HG03025 (cell line): ENCODE measurements around the gene HGS.
"Not testable (repeated sequence)": the region's sequence is repeated elsewhere in the genome, so short reads cannot be mapped to it uniquely, and the experiment has no call there.

Experiments
- ATAC-seq: cut with Tn5 transposase; IDR thresholded peaks from one replicate; pipeline ENCODE4 v1.9.1; 2021; ENCODE audit warnings: mild to moderate bottlenecking, moderate library complexity; ENCODE audit not compliant: unreplicated experiment, low FRiP score

HGS gene

DNA sequence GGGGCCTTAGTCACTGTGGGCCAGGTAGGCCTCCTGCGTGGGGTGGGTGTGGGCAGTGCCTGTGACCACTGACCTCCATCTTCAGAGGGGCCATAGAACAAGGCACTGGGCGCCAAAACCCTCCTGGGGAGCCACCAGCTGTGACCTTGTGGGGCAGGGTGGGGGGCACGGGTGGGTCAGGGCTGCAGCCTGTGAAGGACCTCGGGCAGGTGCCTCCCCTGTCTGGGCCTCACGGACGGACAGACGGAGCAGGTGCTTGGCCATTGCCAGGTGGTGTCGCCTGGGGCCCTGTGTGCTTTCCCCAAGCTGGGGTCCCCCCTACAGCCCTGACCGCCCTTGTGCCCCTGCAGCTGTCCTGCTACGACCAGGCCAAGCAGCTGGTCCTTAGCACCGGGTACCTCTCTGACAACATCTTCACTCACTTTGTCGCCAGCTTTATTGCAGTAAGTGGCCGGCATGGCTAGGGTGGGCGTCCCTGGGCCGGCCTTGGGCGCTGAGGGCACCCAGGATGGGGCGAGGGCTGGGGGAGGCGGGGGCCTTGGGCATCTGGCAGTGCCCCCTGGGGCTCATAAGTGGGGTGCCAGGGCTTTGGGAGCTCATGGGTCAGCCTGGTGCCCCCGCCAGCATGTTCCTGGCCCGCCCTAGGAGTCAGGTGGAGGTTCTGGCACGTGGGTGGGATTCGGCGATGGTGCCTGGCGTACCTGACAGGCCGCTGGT lies 33.4 kb downstream of the HGS start:
- no peak for ATAC-seq

GRCh38 chr17:81717766-81718089 lies 33.9 kb downstream of the HGS start:
- no peak for ATAC-seq

DNA sequence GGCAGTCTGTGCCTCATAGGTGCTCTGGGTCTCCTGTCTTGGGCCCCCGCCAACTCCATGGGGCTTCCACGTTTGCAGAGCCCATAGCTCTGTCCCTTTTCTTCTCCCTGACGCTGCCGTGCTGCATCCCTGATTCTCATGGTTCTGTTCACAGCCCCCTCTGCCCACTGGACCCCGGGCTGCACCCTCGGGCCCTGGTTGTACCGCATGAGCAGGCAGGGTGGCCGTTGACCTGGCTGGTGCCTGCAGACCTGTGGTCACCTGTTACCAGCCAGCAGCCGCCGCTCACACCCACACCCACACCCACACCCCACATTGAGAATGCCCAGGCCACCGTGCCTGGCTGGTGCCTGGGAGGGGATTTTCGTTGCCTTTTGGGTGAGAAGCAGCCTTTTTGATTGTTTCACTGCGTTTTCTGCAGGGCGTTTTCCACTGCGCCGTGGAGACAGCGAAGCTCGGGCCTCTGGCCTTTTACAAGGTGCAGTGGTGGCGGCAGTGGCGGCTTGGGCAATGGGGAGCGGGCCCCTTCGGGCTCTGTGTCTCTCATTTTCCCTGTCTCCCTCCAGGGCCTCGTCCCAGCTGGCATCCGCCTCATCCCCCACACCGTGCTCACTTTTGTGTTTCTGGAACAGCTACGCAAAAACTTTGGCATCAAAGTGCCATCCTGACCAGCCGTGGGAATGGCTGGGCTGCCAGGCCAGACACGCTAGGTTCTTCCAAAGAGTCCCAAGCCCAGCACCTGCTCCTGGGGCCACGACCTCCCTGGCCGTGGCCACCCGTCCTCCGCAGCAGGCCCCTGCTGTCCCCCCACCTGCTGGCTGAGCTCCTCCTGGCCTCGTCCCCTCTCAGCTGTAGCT lies 35.8 kb downstream of the HGS start:
- no peak for ATAC-seq

GRCh38 chr17:81720267-81721071 lies 36.7 kb downstream of the HGS start:
- ATAC-seq = no peak

DNA sequence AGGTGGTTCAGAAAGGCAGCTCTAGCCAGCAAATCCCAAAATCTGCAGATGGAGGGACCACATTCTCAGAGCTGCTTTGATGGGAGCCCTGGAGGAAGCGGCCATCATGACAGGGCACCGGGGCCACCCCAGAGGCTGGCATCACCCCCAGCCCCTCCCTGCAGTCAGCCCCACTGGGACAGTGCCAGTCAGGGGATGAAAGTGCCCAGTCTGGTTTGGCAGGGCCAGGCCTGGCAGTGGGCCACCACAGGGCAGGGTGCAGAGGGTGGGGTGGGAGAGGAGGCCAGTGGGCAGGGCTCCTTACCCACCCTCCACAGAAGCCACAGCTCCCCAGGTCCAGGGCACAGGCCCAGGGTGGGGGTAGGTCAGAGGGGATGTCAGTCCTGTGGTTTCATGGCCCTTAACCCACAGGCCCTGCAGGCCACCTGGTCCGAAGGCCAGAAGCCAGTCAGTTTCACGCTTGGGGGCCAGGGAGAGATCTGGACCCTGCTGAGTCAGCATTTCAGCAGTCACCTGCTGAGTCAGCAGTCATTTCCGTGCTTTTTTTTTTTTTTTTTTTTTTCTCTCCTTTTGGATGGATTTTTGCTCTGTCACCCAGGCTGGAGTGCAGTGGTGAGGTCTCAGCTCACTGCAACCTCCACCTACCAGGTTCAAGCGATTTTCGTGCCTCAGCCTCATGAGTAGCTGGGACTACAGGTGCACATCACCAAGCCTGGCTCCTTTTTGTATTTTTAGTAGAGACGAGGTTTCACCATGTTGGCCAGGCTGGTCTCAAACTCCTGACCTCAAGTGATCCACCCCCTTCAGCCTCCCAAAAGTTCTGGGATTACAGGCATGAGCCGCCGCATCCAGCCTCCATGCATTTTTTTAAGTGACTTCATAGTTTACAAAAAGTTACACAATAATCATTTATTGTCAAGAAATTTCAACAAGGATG lies 38.6 kb downstream of the HGS start:
- no peak for ATAC-seq

DNA sequence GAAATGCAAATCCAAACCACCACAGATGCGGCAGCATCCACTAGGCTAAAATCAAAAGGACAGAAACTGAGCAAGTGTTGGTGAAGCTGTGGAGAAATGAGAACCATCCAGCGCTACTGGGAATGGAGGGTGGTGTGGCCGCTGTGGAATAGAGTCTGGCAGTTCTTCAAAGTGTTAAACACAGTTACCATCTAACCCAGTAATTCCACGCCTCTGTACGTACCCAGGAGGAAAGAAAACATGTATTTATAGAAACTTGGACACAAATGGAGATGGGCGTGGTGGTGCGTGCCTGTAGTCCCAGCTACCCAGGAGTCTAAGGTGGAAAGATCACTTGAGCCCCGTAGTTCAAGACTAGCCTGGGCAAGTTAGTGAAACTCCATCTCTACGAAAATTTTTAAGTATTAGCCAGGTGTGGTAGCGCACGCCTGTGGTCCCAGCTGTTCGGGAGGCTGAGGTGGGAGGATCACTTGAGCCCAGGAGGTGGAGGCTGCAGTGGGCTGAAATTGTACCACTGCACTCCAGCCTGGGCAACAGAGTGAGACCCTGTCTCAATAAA lies 39.9 kb downstream of the HGS start:
- no peak for ATAC-seq

DNA sequence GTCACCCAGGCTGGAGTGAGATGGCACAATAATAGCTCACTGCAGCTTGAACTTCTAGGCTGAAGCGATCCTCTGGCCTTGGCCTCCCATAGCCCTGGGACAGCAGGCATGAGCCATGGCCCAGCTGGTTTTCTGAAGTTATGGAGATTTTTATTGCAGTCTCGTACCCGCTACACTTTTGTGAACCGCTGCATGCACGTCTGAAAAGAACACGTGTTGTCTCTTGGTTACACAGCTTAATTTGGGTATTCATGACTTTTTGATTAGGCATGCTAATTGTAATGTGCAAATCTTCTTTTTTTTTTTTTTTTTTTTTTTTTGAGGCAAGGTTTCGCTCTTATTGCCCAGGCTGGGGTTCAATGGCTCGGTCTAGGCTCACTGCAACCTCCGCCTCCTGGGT lies 41.6 kb downstream of the HGS start:
- no peak for ATAC-seq

DNA sequence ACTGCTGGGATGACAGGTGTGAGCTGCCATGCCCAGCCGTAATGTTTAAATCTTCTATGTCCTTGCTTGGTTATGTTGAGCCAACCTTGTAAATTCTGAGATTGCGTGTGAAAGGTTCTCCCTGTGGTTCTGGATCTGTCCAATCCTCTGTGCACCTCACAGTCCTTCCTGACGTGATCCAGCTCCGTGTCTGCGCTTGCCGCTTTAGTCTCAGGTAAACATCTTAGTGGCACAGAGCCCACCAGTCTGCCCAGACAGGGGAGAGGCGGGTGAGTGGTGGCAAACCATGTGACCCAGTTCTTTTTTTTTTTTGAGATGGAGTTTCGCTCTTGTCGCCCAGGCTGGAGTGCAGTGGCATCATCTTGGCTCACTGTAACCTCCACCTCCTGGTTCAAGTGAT lies 42.2 kb downstream of the HGS start:
- ATAC-seq = no peak

DNA sequence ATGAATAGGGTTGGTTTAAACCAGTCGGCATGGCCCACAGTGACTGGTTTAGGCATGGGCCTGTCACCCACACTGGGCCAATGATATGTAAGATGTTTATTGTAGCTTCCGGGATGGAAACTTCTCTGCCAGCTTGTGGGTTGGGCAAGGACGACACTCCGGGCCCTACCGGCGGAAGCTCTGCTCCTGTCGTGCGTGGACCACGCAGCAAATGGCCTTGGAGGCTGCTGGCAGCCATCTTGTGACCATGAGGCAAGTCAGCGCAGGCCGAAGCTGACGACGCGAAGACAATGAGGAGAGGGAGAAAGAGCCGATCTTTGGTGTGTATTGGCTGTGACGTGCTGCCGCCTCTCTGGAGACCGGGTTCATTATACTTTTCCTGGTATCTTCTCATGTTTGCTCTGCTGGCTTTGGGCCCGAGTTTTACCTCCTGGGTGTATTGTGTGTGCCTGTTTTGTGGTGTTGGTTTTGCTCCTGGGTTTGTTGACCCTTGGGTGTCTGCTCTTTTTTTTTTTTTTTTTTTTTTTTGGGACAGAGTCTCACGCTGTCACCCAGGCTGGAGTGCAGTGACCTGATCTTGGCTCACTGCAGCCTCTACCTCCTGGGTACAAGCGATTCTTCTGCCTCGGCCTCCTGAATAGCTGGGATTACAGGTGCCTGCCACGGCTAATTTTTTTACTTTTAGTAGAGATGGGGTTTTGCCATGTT lies 43.7 kb downstream of the HGS start:
- ATAC-seq = no peak

DNA sequence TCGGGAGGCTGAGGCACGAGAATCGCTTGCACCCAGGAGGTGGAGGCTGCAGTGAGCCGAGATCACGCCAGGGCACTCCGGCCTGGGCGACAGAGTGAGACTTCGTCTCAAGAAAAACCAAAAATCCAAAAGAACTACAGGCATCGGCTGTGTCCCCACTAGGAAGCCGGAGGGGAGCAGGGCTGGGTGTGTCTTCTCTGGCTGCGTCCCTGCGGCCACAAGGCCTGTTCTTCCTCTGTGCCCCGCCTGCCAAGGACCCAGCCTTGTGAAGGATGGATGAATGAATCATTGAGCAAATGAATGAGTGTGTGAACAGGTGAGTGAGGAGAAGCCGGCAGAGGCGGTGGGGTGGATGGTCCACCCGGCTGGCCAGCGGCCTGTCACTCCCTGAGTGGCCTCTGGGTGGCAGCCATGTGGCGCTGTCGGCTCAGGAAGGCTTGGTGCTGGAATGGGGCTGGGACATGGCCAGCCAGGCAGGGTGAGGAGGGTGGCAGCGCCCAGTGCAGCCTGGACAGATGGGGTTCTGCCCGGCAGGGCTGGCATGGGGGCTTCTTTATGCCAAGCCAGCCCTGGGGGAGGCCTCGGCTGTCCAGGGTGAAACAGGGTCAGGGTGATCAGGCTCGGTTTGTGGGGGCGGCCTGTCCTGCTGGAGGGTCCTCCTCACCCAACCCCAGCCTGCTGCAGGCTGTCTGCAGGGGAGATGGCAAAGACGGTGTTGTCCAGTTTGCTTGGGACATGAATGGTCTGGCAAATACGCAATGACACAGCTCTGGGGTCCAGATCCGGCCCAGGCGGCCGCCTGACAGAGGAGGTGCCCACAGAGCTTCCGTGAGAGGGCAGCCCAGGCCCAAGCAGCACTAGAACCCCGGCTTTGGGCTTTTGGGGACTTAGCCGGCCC lies 49.9 kb downstream of the HGS start:
- no peak for ATAC-seq

DNA sequence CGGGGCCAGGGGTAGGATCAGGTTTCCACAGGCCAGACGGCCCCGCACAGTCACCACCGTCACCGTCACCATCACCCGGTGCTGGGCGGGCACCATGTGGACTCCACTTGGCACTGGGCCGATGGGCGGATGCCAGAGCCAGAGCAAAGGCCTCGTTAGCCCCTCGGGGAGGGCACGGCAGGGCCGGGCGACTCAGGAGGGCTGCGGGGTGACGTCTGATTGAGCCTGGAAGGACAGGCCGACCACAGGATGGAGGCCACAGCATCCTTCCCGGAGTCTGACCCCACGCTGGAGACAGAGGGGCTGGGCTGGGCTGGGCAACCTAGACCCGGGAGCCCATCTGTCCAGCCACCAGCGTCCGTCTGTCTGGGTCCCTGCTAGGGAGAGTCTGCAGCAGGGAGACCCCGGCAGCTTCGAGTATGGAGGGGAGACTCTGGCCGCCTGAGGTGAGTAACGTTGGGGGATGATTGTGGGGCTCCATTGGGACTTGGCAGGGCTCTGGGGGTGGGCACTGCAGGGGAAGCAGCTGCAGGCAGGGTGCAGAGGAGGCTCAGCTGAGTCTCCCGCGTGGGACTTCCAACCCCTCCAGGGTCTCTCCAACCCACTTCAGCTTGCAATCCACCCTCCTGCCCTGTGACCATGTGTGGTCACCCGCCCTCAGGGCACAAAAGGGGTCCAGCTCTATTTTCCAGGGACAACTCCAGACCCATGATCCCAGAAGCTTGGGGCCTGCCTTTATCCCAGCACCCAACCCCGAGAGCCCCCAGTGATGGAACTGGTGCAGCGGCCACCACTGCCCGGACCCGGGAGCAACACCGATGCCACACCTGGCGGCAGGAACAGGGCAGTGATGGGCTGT lies 50.8 kb downstream of the HGS start:
- no peak for ATAC-seq

- no peak for ATAC-seq
Measured at GRCh38 chr17:81735264-81736102, 51.7 kb downstream of the HGS start.

GRCh38 chr17:81737947-81738800 lies 54.4 kb downstream of the HGS start:
- ATAC-seq = no peak

GRCh38 chr17:81738801-81739393 lies 55.1 kb downstream of the HGS start:
- no peak for ATAC-seq

DNA sequence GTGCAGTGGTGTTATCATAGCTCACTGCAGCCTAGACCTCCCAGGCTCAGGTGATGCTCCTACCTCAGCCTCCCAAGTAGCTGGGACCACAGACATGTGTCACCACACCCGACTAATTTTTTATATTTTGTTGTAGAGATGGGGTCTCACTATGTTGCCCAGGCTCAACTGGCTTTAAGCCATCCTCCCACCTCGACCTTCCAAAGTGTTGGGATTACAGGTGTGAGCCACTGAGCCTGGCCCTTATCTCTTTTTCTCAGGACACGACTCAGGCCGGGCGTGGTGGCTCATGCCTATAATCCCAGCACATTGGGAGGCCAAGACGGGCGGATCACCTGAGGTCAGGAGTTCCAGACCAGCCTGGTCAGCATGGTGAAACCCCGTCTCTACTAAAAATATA lies 55.8 kb downstream of the HGS start:
- not testable (repeated sequence) for ATAC-seq
